A204.1 (cell line): Measurements from ENCODE around the gene ANO1.
"Not testable (repeated sequence)": the region's sequence is repeated elsewhere in the genome, so short reads cannot be mapped to it uniquely, and the experiment has no call there.

Experiments
- FAIRE-seq: peaks from 2 replicates; lab custom pipeline; 2012; peaks lifted over from hg19 to GRCh38; lab: Jason Lieb, UNC

The ANO1 gene

GRCh38 chr11:70192666-70193410 lies 114.7 kb downstream of the ANO1 start:
- FAIRE-seq: no peak

DNA sequence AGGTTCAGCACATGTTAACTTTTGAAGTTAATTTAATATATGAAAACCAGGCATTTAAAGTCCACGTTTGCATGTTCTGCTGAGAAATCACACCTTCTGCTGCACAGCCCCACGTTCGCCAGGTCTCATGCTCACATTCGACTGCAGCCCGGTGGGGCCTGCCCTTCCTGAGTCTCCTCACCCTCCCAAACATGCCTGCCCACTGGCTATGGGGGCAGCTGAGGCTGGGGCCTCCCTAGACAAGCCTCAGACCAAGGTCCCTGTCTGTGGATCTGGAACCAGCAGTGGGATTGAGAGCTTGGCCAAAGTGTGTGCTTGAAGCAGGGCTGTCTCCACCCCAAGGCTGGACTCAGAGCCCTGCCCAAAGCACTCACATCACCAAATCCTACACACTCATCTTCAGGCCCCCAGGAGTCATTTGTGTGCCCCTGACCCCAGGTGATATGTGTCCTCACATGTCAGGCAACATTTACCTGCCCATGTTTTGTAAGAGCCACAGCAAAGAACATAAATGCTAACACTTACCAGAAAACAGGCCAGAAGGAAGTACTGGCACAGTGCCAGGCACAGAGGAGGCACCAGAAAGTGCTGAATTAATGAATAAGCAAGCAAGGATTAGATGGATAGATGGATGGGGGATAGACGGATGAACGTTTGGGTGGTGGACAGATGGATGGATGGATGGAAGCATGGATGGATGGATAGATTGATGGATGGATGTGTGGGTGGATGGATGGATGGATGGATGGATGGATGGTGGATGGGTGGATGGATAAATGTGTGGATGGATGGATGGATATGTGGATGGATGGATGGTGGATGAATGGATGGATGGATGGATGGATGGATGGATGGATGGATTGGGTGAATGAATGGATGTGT lies 115.5 kb downstream of the ANO1 start:
- no peak for FAIRE-seq

GRCh38 chr11:70194792-70195791 lies 117.0 kb downstream of the ANO1 start:
- FAIRE-seq: no peak

DNA sequence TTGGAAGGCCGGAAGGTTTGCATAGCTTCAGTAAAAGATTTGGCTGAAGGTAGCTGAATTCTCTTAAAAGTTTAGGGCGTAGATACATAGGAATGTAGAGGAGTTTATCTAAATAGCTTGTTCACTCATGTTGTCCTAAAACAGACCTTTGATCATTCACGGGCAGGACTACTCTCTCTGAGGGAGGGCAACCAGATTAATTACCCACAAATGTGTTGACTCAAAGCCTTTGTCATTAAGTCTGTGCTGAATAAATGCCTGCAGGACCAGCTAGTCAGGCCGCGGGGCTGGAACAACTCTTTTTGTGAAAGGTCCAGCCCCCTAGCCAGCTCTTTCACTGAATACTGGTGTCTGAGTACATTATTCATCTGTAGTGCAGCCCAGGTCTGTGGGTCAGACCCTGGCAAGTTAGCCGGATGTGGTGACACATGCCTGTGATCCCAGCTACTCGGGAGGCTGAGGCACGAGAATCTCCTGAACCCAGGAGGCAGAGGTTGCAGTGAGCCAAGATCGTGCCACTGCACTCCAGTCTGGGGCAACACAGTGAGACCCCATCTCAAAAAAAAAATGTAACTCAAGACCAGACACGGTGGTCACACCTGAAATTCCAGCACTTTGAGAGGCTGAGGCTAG lies 122.2 kb downstream of the ANO1 start:
- no peak for FAIRE-seq

GRCh38 chr11:70201047-70201446 lies 122.9 kb downstream of the ANO1 start:
- not testable (repeated sequence) for FAIRE-seq

GRCh38 chr11:70201882-70202861 lies 124.1 kb downstream of the ANO1 start:
- no peak for FAIRE-seq

GRCh38 chr11:70202920-70203750 lies 125.0 kb downstream of the ANO1 start, which contains the start of gene FADD:
FADD (plus strand) TSS chr11:70203296; CDS start chr11:70203460, 164 bp downstream.
- FAIRE-seq: no peak

GRCh38 chr11:70203751-70204465 lies 125.8 kb downstream of the ANO1 start:
- FAIRE-seq: no peak

DNA sequence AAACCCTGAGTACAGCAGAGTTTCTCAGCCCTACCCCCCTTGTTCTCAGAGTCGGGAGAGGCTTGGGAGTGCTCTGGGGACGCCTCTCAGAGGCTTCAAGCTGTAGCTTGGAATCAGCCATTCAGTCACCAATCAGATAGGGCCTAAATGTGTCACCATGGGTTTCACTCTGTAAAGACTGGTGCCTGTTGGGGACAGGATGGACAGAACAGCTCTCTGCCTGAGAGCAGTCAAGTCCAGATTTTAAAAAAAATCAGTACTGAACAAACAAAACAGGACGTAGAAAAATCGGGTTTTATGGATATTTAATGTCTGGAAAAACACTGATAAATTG lies 126.3 kb downstream of the ANO1 start:
- no peak for FAIRE-seq

DNA sequence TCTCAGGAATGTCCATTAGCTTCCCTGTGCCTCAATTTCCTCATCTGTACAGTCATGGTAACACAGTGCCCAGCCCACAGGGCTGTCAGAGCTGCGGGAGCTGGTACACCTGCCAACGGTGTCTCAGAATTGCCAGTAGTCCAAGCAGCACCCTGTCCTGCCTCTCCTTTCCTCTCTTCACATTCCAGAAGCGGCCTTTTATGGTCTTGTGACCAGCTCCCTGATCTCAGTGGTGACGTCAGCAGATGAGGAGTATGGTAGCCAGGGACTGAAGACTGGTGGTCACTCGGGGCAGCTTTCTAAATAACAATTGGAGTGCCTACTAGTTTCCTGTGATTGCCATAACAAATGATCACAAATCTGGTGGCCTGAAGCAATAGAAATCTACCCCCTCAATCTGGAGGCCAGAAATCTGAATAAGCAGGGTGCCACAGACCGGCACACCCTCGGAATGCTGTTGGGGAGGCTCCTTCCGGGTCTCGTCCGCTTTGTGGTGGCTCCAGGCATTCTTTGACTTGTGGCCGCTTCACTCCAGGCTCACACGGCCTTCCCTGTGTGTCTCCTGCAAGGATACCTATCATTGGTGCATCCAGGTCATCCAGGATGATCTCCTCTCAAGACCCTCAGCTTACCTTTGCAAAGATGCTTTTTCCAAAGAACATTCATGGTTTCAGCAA lies 127.1 kb downstream of the ANO1 start:
- FAIRE-seq: no peak

- no peak for FAIRE-seq
Measured at GRCh38 chr11:70205766-70206165, 127.6 kb downstream of the ANO1 start.

DNA sequence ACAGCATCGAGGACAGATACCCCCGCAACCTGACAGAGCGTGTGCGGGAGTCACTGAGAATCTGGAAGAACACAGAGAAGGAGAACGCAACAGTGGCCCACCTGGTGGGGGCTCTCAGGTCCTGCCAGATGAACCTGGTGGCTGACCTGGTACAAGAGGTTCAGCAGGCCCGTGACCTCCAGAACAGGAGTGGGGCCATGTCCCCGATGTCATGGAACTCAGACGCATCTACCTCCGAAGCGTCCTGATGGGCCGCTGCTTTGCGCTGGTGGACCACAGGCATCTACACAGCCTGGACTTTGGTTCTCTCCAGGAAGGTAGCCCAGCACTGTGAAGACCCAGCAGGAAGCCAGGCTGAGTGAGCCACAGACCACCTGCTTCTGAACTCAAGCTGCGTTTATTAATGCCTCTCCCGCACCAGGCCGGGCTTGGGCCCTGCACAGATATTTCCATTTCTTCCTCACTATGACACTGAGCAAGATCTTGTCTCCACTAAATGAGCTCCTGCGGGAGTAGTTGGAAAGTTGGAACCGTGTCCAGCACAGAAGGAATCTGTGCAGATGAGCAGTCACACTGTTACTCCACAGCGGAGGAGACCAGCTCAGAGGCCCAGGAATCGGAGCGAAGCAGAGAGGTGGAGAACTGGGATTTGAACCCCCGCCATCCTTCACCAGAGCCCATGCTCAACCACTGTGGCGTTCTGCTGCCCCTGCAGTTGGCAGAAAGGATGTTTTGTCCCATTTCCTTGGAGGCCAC lies 128.3 kb downstream of the ANO1 start:
- no peak for FAIRE-seq

GRCh38 chr11:70206982-70207376 lies 128.9 kb downstream of the ANO1 start:
- FAIRE-seq: no peak

DNA sequence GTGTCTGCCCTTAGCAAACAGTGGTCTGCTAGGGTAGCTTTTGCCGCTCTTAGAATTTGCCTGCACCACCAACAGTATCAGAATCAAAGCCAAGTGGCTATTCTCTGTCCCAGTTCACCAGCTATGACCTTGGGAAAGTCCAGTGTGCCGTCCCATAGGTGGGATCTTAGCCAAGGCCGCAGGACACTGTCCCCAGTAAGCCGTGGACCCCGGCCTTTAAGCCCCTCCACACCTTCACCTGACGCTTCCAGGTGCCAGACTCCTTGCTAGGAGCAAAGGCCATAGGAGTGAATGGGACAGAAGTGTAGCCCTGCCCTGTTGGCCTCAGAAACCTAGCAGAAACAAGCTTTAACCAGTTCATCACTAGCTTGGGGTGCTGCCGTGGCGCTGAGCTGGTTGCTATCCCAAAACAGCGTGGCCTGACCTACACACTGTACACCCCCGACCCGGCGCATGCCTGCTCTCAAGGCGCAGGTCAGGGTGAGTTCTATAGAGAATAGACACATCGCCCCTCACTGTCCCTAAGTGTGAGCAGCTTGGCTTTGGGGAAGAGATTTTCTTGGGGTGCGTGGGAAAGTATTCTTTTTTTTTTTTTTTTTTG lies 129.5 kb downstream of the ANO1 start:
- FAIRE-seq: no peak

DNA sequence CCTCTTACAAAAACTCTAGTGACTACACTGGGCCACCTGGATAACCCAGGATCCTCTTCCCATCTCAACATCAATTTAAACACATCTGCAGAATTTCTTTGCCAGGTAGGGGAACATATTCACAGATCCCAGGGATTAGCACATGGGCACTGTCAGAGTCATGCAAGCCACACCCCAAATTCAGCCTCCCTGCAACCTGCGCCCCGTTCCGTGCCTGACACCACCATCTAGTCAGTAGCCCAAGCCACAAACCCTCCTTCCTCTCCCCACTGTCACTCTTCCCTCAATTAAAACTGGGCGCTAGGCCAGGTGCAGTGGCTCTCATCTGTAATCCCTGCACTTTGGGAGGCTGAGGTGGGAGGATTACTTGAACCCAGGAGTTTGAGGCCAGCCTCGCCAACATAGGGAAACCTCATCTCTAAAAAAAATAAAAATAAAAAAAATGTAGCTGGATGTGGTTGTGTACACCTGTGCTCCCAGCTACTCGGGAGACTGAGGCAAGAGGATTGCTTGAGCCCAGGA lies 131.3 kb downstream of the ANO1 start:
- FAIRE-seq: no peak

DNA sequence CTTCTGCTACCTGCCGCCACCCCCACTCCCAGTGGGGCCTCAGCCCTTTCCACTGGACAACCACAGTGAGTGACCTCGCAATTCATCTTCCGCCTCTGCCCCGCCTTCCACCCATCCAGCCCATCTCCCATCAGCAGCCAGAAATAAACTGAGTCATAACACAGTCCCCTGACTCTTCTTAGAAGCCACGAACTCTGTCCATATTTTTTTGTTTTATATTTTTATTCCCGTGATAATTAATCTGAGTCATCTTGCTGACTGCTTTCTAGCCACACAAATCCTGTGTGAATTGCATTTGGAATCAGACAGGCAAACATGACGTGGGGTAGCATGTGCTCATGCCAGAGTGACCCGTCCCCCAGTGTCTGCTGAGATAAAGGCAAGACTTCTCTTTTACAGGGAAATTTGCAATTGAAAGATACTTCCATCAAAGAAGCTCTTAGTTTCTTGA lies 132.0 kb downstream of the ANO1 start:
- FAIRE-seq: no peak

DNA sequence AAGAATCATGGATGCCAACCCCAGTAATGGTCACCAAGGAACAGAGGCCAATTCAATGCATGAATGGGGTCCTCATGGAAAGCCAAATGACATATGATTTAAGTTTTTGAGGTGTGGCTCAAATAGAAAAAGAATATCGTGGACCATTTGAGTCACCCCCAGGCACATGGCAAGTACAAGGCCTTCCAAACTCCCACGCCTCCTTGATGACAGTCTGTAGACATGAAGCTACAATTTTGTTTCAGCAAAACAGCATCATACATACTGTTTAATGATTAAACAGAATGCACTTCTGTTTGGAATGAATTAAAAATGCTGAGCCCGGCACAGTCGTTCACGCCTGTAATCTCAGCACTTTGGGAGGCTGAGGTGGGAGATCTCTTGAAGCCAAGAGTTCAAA lies 132.4 kb downstream of the ANO1 start:
- FAIRE-seq: no peak
